SKM-1 treated with dmso at 0.1 percent for 144 hours (cell line): ENCODE results near the gene RAB24.
"Not testable (repeated sequence)": the region's sequence is repeated elsewhere in the genome, so short reads cannot be mapped to it uniquely, and the experiment has no call there.

Source experiments
- DNase-seq: peaks from one replicate; lab custom pipeline; 2025; ENCODE audit not compliant: unreplicated experiment; lab: John Stamatoyannopoulos, UW

The RAB24 gene

GRCh38 chr5:177311723-177312648 is 8.5 kb upstream of the RAB24 start, which contains the start of gene MXD3:
MXD3 (minus strand) TSS chr5:177311898; CDS start chr5:177311830, 68 bp downstream.
- peak; percentile 96 for DNase-seq

- DNase-seq, result no peak
Measured at GRCh38 chr5:177311392-177311722, 7.8 kb upstream of the RAB24 start.

- DNase-seq, result peak; percentile 67
Measured at GRCh38 chr5:177310757-177311391, 7.4 kb upstream of the RAB24 start.

GRCh38 chr5:177310332-177310731 is 6.8 kb upstream of the RAB24 start:
- DNase-seq, result no peak

- DNase-seq, result peak; percentile 48
Measured at GRCh38 chr5:177309351-177310191, 6.1 kb upstream of the RAB24 start.

- DNase-seq, result no peak
Measured at GRCh38 chr5:177308740-177309139, 5.2 kb upstream of the RAB24 start.

GRCh38 chr5:177307544-177308363 is 4.2 kb upstream of the RAB24 start:
- no peak for DNase-seq

GRCh38 chr5:177306674-177307543 is 3.4 kb upstream of the RAB24 start:
- peak; percentile 98 for DNase-seq

- not testable (repeated sequence) for DNase-seq
Measured at GRCh38 chr5:177306103-177306640, 2.7 kb upstream of the RAB24 start.

GRCh38 chr5:177304392-177305119 is 1.0 kb upstream of the RAB24 start:
- no peak for DNase-seq

GRCh38 chr5:177303925-177304391 is 439 bp upstream of the RAB24 start:
- DNase-seq, result no peak

GRCh38 chr5:177302354-177303110 is 987 bp downstream of the RAB24 start:
- no peak for DNase-seq

GRCh38 chr5:177301503-177302165 is 1.9 kb downstream of the RAB24 start:
- DNase-seq, result no peak

- no peak for DNase-seq
Measured at GRCh38 chr5:177300951-177301350, 2.6 kb downstream of the RAB24 start.

GRCh38 chr5:177300236-177300880 is 3.2 kb downstream of the RAB24 start:
- peak; percentile 95 for DNase-seq

- no peak for DNase-seq
Measured at GRCh38 chr5:177299697-177300096, 3.8 kb downstream of the RAB24 start.

GRCh38 chr5:177297922-177298321 is 5.6 kb downstream of the RAB24 start:
- DNase-seq, result no peak
